Small intestine (tissue), 7 donors: Measurements from ENCODE around the gene TUNAR. TPM values are rescaled to one million over a fixed set of nuclear protein-coding genes. Genes with fewer than 3 reads are reported as not detected.

Experiments
- DNase-seq, 2 donors: peaks; one replicate each; pipeline versions ENCODE4 v3.0.0 to v3.0.0-alpha.2; 2013
- FAIRE-seq: peaks from 2 replicates; lab custom pipeline; 2012; peaks lifted over from hg19 to GRCh38; lab: Jason Lieb, UNC
- H3K27ac ChIP-seq, 3 donors: one replicate each; pipeline ENCODE4 v1.5.1; 2013; ENCODE audit warnings: low read length in 2 of 3, mild to moderate bottlenecking in 2 of 3, control low read depth in 1 of 3, inconsistent platforms in 1 of 3, low read depth in 1 of 3, moderate library complexity in 1 of 3
- H3K27me3 ChIP-seq, 3 donors: one replicate each; pipeline ENCODE4 v1.6.1; 2013; ENCODE audit warnings: low read length in 3 of 3, inconsistent platforms in 1 of 3; ENCODE audit not compliant: control insufficient read depth in 3 of 3, insufficient read depth in 3 of 3
- H3K36me3 ChIP-seq, 3 donors: one replicate each; pipeline ENCODE4 v1.6.1; 2013; ENCODE audit warnings: low read length in 3 of 3, inconsistent platforms in 1 of 3, low read depth in 1 of 3, mild to moderate bottlenecking in 1 of 3, moderate library complexity in 1 of 3; ENCODE audit not compliant: control insufficient read depth in 3 of 3, insufficient read depth in 2 of 3
- H3K4me1 ChIP-seq, 3 donors: one replicate each; pipeline ENCODE4 v1.6.1; 2013; ENCODE audit warnings: low read length in 2 of 3, inconsistent platforms in 1 of 3, low read depth in 1 of 3, mild to moderate bottlenecking in 1 of 3, moderate library complexity in 1 of 3; ENCODE audit not compliant: control insufficient read depth in 3 of 3, insufficient read depth in 2 of 3
- H3K4me3 ChIP-seq, 3 donors: one replicate each; pipeline ENCODE4 v1.5.1; 2013; ENCODE audit warnings: low read length in 3 of 3, control low read depth in 1 of 3, inconsistent platforms in 1 of 3, low read depth in 1 of 3, mild to moderate bottlenecking in 1 of 3, moderate library complexity in 1 of 3
- H3K9me3 ChIP-seq, 2 donors: one replicate each; pipeline ENCODE4 v1.6.1; 2013; ENCODE audit warnings: low read depth in 1 of 2, low read length in 1 of 2; ENCODE audit not compliant: control insufficient read depth in 2 of 2, insufficient read depth in 1 of 2
- WGBS, 3 donors: extraction: QIAGEN DNeasy Blood & Tissue Kit; methylation state at CpG; one replicate each; pipeline ENCODE4 v1.1.7; 2013; 5-methylcytosine and 5-hydroxymethylcytosine counted together
- polyA plus RNA-seq, 4 donors: library from polyadenylated mRNA; stranded (reverse) in 3 of 4; unstranded in 1 of 4; fragments of 200-250 nt in 3 of 4; fragments of 120-200 nt in 1 of 4; gene quantifications; one replicate each; pipeline versions ENCODE4 v1.2.1 to v1.2.3, GENCODE V29; 2013
- donor health status: healthy with polysubstance abuse.
- donor health status: control.
- donor health status: control.
- donor health status: Bipolar disorder and iron deficiency.
- donor health status: healthy.

The TUNAR gene
- polyA plus RNA-seq, 4 donors, result 0.18 to 2.0 TPM; not detected in 2

DNA sequence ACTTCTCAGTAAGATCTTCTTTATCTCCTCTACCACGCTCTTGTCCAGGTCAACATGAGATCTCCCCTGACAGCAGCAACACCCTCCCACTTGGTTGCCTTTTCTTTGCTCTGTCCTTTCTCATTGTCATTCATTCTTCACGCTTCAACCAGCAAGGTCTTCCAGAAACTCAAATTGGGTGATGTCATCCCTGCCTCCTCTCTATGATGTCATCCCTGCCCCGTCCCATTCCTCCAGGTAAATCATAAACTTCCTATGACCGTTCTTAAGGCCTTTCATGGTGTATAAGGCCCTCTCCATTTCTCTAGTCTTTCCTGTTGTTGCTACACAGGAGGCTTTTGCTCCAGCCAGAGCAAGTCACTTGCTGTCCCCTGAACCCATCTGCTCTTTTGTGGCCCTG is 17.7 kb upstream of the TUNAR start:
- 54 to 71% (median 65%) methylated on average over 4 of the region's 4 CpGs for WGBS, 3 donors
- Histone ChIP-seq H3K27ac (no peak overlapping the region), H3K4me3 (no peak overlapping the region), H3K9me3 (no peaks in the 10 kb centered on the region), H3K4me1 (no peaks in the 10 kb centered on the region), H3K27me3 (peaks cover 0 to 2% (median 0%) of the 10 kb centered on the region in 3 donors), H3K36me3 (no peaks in the 10 kb centered on the region)
- DNase-seq, result no peak
- no peak for FAIRE-seq

DNA sequence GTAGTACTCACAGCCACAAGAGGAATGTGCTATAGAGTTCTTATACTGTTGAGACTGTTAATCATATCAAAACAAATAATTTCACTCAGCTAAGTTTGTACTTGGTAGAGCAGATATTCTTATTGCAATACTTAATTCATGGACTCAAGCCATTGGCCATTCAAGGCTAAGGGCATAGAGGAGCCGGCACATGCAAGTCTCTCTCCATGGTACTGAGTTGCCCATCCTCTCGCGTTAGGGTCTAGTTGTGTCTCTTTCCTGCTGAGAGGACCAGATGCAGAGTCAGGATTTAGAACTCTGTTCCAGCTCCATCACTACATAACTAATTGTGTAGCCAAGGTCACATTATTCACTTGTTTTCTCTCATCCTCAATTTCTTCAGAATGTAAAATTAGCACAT is 14.4 kb upstream of the TUNAR start:
- no peaks in the 10 kb centered on the region for H3K9me3 ChIP-seq
- no peaks in the 10 kb centered on the region for H3K27me3 ChIP-seq
- H3K4me1 ChIP-seq, result no peaks in the 10 kb centered on the region
- H3K27ac ChIP-seq, result no peak overlapping the region
- H3K36me3 ChIP-seq, result no peaks in the 10 kb centered on the region
- DNase-seq, result no peak
- 6 to 21% (median 15%) methylated on average over 3 of the region's 3 CpGs for WGBS, 3 donors
- no peak overlapping the region for H3K4me3 ChIP-seq
- FAIRE-seq, result no peak

GRCh38 chr14:95863295-95863694 is 13.3 kb upstream of the TUNAR start:
- Histone ChIP-seq H3K4me1 (no peaks in the 10 kb centered on the region), H3K4me3 (no peak overlapping the region), H3K27ac (no peak overlapping the region), H3K36me3 (no peaks in the 10 kb centered on the region), H3K27me3 (no peaks in the 10 kb centered on the region), H3K9me3 (no peaks in the 10 kb centered on the region)
- no peak for DNase-seq
- 78 to 88% (median 86%) methylated on average over 4 of the region's 4 CpGs for WGBS, 3 donors
- FAIRE-seq, result no peak

- 78 to 79% (median 78%) methylated on average over 6 of the region's 6 CpGs for WGBS, 3 donors
- DNase-seq, result no peak
- H3K9me3 ChIP-seq, result no peaks in the 10 kb centered on the region
- no peak overlapping the region for H3K4me3 ChIP-seq
- FAIRE-seq, result no peak
- no peaks in the 10 kb centered on the region for H3K36me3 ChIP-seq
- no peaks in the 10 kb centered on the region for H3K4me1 ChIP-seq
- H3K27me3 ChIP-seq, result peaks cover 0 to under 1% (median under 1%) of the 10 kb centered on the region in 3 donors
- H3K27ac ChIP-seq, result no peak overlapping the region
Measured at GRCh38 chr14:95869776-95870175, 6.9 kb upstream of the TUNAR start.

DNA sequence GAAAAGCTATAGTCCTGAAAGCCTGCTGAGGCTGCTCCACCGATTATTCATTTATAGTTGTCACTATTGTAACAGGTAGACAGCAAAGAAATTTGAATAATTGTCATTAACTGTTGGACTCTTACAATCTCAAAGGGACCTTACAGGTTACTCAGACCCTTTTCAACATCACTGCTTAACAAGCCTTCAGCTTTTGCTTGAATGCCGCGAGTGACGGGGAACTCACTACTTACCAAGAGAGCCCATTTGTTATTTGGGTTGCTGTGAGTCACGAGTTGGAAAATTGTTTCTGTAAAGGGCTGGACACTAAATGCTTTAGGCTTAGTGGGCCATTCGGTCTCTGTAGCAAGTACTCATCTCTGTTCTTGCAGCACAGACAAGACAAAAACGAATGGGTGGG is 5.9 kb upstream of the TUNAR start:
- Histone ChIP-seq H3K4me1 (no peaks in the 10 kb centered on the region), H3K4me3 (no peak overlapping the region), H3K27ac (no peak overlapping the region), H3K27me3 (peaks cover 0 to 11% (median 9%) of the 10 kb centered on the region in 3 donors), H3K36me3 (no peaks in the 10 kb centered on the region), H3K9me3 (no peaks in the 10 kb centered on the region)
- no peak for DNase-seq
- WGBS, 3 donors, result 81 to 85% (median 85%) methylated on average over 7 of the region's 7 CpGs
- FAIRE-seq, result no peak

- Histone ChIP-seq H3K36me3 (no peaks in the 10 kb centered on the region), H3K27ac (no peak overlapping the region), H3K9me3 (no peaks in the 10 kb centered on the region), H3K4me3 (no peak overlapping the region), H3K27me3 (peaks cover 0 to 12% (median 11%) of the 10 kb centered on the region in 3 donors), H3K4me1 (no peaks in the 10 kb centered on the region)
- no peak for DNase-seq
- no peak for FAIRE-seq
- WGBS, 3 donors, result 42 to 62% (median 52%) methylated on average over 4 of the region's 4 CpGs
Measured at GRCh38 chr14:95871531-95871930, 5.1 kb upstream of the TUNAR start.

DNA sequence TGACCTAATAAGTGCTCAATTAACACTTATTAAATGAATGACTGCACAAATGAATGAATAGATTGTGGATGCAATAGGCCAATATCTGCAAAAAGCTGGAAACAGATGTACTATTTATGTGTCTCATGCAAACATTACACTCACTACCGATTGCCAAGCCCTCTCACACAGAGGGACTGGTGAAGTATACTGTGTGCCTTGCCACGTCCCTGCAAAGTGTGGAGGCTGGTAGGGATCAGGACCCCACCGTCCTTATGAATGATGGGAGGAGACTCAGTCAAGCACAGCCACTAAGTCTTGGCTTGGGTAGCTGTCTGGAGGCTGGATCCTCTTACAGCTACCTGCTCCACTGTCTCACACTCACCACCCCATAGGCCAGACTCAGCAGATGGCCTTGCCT is 3.9 kb upstream of the TUNAR start:
- H3K36me3 ChIP-seq, result no peaks in the 10 kb centered on the region
- H3K27me3 ChIP-seq, result peaks cover 0 to 20% (median 18%) of the 10 kb centered on the region in 3 donors
- DNase-seq (no peak), FAIRE-seq (no peak)
- no peaks in the 10 kb centered on the region for H3K9me3 ChIP-seq
- H3K4me3 ChIP-seq, result no peak overlapping the region
- no peak overlapping the region for H3K27ac ChIP-seq
- 48 to 68% (median 61%) methylated on average over 3 of the region's 3 CpGs for WGBS, 3 donors
- no peaks in the 10 kb centered on the region for H3K4me1 ChIP-seq

DNA sequence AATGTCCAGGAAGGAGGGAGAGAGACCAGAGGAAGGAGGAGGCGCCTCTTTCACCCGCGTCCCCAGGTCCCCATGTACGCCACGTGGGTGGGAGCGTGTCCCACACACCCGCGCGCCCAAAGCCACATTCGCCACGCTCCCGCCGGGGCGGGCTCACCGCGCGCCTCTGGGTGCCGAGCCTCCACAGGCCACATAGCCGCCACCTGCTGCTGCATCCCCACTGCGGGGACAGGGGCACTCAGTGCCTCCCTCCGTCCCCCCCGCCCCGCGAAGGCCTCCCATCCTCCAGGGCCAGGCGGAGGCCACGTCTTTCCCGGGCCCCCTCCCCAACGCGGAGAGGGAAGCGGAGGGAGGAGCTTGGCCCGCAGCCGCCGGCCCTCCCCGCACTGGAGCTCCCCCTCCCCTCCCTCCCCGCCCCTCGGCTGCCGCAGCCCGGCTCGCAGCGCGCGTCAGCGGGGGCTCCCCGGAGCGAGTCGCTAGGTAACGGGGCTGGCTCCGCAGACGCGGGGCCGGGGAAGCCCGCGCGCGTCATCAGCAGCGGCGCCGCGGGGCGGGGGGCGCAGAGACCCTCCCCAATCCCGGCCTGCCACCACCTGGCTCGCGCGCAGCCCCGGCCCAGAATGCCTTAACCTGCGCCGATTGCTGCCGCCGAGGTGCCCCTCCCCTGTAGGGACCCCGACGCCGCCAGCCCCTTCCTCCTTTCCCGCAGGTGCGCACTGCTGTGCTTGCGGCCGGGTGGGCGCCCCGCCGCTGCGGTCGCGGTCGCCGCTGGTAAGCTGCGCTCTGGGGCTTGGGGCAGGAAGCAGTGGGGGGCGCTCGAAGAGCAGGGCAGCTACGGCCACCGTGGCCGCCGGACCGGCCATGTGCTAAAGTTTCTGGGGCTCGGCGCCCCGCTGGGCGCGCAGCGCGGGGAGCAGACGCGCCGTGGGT is 536 bp upstream of the TUNAR start:
- peak in 1 of 2 donors; percentile 18 for DNase-seq
- 3 to 8% (median 6%) methylated on average over 45 to 103 of the region's 103 CpGs for WGBS, 3 donors

More for the DNA sequence above, 536 bp upstream of the TUNAR start:
- H3K27ac ChIP-seq, result no peak overlapping the region
- peaks cover 0 to 33% (median 18%) of the 10 kb centered on the region in 3 donors for H3K27me3 ChIP-seq
- no peaks in the 10 kb centered on the region for H3K36me3 ChIP-seq
- H3K9me3 ChIP-seq, result no peaks in the 10 kb centered on the region
- FAIRE-seq, result no peak
- H3K4me3 ChIP-seq, result no peak overlapping the region
- H3K4me1 ChIP-seq, result no peaks in the 10 kb centered on the region
